Glutamatergic neuron (in vitro differentiated cells): Measurements from ENCODE around the gene APBA2. TPM values are rescaled to one million over a fixed set of nuclear protein-coding genes. Genes with fewer than 3 reads are reported as not detected.

Experiments
- DNase-seq: peaks from one replicate; pipeline ENCODE4 v3.0.0; 2022
- H3K27ac Mint-ChIP-seq: one replicate; pipeline ENCODE4 v1.8.0; 2020; ENCODE audit warnings: mild to moderate bottlenecking, mixed read lengths, inconsistent platforms; ENCODE audit not compliant: unreplicated experiment
- H3K27me3 Mint-ChIP-seq: one replicate; pipeline ENCODE4 v1.8.0; 2020; ENCODE audit warnings: mild to moderate bottlenecking, moderate library complexity, mixed read lengths, inconsistent platforms; ENCODE audit not compliant: unreplicated experiment
- H3K36me3 Mint-ChIP-seq: one replicate; pipeline ENCODE4 v1.8.0; 2020; ENCODE audit warnings: mild to moderate bottlenecking, mixed read lengths, inconsistent platforms; ENCODE audit not compliant: unreplicated experiment
- H3K4me1 Mint-ChIP-seq: one replicate; pipeline ENCODE4 v1.8.0; 2020; ENCODE audit warnings: mild to moderate bottlenecking, low read depth, mixed read lengths, inconsistent platforms; ENCODE audit not compliant: unreplicated experiment
- H3K4me3 Mint-ChIP-seq: one replicate; pipeline ENCODE4 v1.8.0; 2020; ENCODE audit warnings: mild to moderate bottlenecking, mixed read lengths, inconsistent platforms; ENCODE audit not compliant: unreplicated experiment
- H3K9me3 Mint-ChIP-seq: one replicate; pipeline ENCODE4 v1.8.0; 2020; ENCODE audit warnings: mild to moderate bottlenecking, moderate library complexity, mixed read lengths, inconsistent platforms; ENCODE audit not compliant: unreplicated experiment
- total RNA-seq: library from RNA; stranded (reverse); fragmentation: NEBNext Ultra II Directional; extraction: Animal tissue kit (Norgen Biotek cat#: 25700); gene quantifications from one replicate; pipeline ENCODE4 v1.2.1, GENCODE V29; 2021; ENCODE audit not compliant: unreplicated experiment
- TF ChIP-seq, protein P1 (sequence below): fragments of 200-600 bp; sonication (generic); IDR thresholded peaks from one replicate; pipeline ENCODE4 v1.5.0; 2021; ENCODE audit not compliant: partially characterized antibody, unreplicated experiment

Gene APBA2
- total RNA-seq, 1 donor from 2014 or later: 166 TPM

DNA sequence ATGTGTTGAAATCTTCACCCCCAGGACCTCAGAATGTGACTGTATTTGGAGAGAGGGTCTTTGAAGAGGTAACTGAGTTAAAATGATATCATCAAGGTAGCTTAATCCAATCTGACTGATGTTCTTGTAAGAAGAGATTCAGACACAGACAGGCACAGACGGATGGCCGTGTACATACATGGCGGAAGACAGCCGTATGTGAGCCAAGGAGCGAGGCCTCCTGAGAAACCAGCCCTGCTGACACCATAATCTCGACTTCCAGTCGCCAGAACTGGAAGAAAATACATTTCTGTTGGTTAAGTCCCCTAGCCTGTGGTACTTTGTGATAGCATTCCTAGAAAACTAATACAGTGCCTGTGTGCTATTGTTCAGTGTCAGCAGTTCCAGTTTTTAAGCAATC is 73.6 kb downstream of the APBA2 start:
- no peaks in the 10 kb centered on the region for H3K36me3 Mint-ChIP-seq
- peaks cover 6% of the 10 kb centered on the region for H3K9me3 Mint-ChIP-seq
- H3K4me3 Mint-ChIP-seq: no peak overlapping the region
- TF ChIP-seq, protein P1, sequence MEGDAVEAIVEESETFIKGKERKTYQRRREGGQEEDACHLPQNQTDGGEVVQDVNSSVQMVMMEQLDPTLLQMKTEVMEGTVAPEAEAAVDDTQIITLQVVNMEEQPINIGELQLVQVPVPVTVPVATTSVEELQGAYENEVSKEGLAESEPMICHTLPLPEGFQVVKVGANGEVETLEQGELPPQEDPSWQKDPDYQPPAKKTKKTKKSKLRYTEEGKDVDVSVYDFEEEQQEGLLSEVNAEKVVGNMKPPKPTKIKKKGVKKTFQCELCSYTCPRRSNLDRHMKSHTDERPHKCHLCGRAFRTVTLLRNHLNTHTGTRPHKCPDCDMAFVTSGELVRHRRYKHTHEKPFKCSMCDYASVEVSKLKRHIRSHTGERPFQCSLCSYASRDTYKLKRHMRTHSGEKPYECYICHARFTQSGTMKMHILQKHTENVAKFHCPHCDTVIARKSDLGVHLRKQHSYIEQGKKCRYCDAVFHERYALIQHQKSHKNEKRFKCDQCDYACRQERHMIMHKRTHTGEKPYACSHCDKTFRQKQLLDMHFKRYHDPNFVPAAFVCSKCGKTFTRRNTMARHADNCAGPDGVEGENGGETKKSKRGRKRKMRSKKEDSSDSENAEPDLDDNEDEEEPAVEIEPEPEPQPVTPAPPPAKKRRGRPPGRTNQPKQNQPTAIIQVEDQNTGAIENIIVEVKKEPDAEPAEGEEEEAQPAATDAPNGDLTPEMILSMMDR: no peak
- H3K27ac Mint-ChIP-seq: no peak overlapping the region
- peaks cover 25% of the 10 kb centered on the region for H3K4me1 Mint-ChIP-seq
- no peak for DNase-seq
- peaks cover 3% of the 10 kb centered on the region for H3K27me3 Mint-ChIP-seq

DNA sequence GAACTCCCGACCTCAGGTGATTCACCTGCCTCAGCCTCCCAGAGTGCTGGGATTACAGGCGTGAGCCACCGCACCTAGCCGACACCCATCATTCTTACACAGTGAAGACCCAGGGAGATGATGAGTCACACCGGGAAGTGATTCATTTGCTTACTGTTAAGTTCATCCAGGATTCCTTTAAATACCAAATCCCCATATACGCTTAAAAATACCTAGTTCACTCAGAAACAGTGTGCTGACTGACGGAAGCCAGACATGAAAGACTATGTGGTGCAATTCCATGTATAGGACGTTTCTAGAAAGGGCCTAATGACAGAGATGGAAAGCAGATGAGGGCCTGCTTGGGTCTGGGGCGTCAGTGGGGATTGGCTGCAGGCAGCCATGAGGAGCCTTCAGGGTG is 75.2 kb downstream of the APBA2 start:
- DNase-seq: no peak
- Mint-ChIP-seq H3K4me1 (peaks cover 20% of the 10 kb centered on the region), H3K27me3 (peaks cover 3% of the 10 kb centered on the region), H3K27ac (no peak overlapping the region), H3K4me3 (no peak overlapping the region), H3K9me3 (peaks cover 5% of the 10 kb centered on the region), H3K36me3 (no peaks in the 10 kb centered on the region)
- TF ChIP-seq, protein P1: no peak

DNA sequence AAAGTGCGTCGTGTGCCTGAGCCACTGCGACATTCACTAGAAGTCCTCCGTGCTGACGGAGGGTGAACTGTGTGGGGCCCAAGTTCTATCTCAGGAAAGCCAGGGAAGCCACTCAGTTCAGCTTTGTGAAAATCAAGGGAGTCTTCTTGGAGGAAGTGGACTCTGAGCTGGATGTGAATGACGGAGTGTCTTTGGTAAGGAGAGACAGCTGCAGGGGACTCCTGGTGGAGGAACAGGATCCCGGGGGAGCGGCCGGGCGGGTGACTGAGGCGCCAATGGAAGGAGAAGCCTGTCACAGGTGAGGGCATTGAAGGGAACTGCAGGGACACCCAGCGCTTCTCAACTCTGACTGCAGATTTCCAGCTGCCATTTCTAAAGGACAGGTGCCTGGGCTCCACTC is 75.6 kb downstream of the APBA2 start:
- peaks cover 21% of the 10 kb centered on the region for H3K4me1 Mint-ChIP-seq
- H3K4me3 Mint-ChIP-seq: no peak overlapping the region
- H3K9me3 Mint-ChIP-seq: peaks cover 2% of the 10 kb centered on the region
- DNase-seq: no peak
- H3K27me3 Mint-ChIP-seq: peaks cover 3% of the 10 kb centered on the region
- no peak overlapping the region for H3K27ac Mint-ChIP-seq
- H3K36me3 Mint-ChIP-seq: no peaks in the 10 kb centered on the region
- TF ChIP-seq, protein P1: no peak

DNA sequence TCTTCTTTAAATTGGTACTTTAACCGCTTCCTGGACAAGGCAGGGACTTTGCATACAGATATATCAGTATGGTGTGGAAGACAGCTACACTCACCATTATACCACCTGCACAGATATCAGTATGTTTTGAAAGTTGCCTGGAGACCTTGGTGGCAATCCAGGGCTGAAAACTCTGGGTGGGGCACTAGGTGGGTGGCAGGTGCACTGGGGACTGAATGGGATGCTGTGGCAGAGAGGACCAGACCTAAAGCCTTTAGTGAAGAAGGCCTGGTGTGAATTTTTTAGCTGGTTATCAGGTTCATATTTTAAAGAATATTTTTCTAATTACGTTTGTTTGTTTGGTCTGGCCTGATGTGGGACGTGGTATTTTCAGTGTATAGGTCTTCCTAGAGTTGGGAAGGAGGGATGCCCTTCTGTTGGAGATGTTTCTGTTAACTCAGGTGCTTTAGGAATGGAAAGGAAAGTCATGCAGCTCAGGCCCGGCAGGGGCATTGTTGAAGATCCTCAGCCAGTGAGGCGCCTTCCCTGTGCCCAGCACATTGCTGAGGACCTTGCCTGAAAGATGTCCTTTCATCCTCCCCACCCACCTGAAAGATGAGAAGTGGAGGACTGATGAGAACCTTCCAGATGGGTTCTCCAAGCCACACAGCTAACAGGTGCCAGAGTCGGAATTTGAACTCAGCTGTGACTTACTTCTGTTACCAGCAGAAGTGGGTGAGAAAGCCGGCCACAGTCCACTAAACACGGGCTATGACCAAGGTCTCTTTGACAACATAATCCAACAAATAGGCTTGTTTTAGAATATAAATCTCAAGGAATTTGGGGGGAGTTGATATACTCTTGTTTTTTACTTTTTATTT is 77.3 kb downstream of the APBA2 start:
- DNase-seq: no peak
- H3K9me3 Mint-ChIP-seq: peaks cover 2% of the 10 kb centered on the region
- H3K36me3 Mint-ChIP-seq: no peaks in the 10 kb centered on the region
- TF ChIP-seq, protein P1: no peak
- H3K4me1 Mint-ChIP-seq: peaks cover 16% of the 10 kb centered on the region
- no peak overlapping the region for H3K27ac Mint-ChIP-seq
- H3K27me3 Mint-ChIP-seq: peaks cover 2% of the 10 kb centered on the region
- H3K4me3 Mint-ChIP-seq: no peak overlapping the region

DNA sequence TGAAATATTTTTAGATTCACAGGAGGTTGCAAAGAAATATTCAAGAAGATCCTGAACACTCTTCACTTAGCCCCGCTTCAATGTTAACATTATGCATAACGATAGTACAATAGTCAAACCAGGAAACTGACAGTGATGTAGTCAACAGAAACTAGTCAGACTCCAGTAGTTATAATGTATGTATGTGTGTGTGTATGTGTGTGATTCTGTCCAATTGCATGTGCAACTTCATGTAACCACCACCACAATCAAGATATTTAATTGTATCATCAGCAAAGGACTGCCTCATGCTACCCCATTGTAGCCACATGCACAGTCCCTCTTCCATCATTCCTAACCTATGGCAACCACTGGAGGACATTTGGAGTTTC is 77.9 kb downstream of the APBA2 start:
- H3K27me3 Mint-ChIP-seq: no peaks in the 10 kb centered on the region
- H3K9me3 Mint-ChIP-seq: no peaks in the 10 kb centered on the region
- peaks cover 13% of the 10 kb centered on the region for H3K4me1 Mint-ChIP-seq
- TF ChIP-seq, protein P1: no peak
- H3K27ac Mint-ChIP-seq: no peak overlapping the region
- no peak for DNase-seq
- H3K36me3 Mint-ChIP-seq: no peaks in the 10 kb centered on the region
- H3K4me3 Mint-ChIP-seq: no peak overlapping the region
